Posterior cingulate gyrus (tissue), 11 donors: ENCODE results near the gene HS6ST1.
"Not testable (repeated sequence)": the region's sequence is repeated elsewhere in the genome, so short reads cannot be mapped to it uniquely, and the experiment has no call there.

ENCODE experiments used
- DNase-seq, 10 donors: peaks; one replicate each; pipeline versions ENCODE4 v3.0.0 to v3.0.0-alpha.2; 2020 to 2021; ENCODE audit warnings: mixed read lengths in 3 of 10
- intact Hi-C: fragments of 100-400 bp; cut with DNase I; formaldehyde crosslinking; loops from one replicate; pipeline ENCODE4 v1.15.1; 2023

Gene HS6ST1

DNA sequence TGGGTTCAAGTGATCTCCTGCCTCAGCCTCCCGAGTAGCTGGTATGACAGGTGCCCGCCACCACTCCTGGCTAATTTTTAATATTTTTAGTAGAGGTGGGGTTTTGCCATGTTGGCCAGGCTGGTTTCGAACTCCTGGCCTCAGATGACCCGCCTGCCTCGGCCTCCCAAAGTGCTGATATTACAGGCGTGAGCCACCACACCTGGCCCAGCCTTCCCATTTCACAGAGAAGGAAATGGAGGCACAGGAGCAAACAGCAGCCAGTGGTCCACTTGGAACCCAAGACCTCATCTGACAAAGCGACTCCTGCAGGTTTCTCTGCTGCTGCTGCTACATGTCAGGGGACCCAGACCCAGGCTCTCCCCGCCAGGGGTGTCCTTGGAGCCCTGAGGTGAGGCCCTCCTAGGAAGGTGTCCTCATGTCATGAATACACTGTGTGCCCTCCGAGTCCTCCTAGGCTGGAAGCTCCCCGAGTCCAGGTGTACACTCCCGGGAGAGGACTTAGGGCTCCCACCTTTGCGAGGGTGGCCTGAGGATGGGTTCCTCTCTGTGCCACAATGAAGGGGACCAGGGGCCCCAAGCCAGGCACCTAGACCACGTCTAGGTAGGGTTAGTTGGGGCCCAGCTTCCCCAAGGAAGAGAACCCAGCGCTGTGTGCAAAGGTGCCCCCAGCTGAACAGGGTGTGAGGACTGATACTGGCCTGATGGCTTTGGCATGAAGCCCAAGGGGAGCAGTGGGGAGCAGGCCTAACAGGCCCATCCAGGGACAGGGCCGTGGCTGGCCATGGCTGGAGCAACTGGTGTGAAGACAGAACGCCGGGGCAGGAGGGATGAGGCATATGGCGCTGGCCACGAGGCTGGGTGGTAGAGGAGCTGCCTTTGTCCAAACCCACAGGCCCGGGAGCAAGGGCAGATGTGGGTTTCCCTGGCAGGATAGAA lies 56.1 kb downstream of the HS6ST1 start:
- intact Hi-C loops: no loop called here
- peak in 4 of 10 donors; percentile 7 to 83 (median 64) for DNase-seq

DNA sequence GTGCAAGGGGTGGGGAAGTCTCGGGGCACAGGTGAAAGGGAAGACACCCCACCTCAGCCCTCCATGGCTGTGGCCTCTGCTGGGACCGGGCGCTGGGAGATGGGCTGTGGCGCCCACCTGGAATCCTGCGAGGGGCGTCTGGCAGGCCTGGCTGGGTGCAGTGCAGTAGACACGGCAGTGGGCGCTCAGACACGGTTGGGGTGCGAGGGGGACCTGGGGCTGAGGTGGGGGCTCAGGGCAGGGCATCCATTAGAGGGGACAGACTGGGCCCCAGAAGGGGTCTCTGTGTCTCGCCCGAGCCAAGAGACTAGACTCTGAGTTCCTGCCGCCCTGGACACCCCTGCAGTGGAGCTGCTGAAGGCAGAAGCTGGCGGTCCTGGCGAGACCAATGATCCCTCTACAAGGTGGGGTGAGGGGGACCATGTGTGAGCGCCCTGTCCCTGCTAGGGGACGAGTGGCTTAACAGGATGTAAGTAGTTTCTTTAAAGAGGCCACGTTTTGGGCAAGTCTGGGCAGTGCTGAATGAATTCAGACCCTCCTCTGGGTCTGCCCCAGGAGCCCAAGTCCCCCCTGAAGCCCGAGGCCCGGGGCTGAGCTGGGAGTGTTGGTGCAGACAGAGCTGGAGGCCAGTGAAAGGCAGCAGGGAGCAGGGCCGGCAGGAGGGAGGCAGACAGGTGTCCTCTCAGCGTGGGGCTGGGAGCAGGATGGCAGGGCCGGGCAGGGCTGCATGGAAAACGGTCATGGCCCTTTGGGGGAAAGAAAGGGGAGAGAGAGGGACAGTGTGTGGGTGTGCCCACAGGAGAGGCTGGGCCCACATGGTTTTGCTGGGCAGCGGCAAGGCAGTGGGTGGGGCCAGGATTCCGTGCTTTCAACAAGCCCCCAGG lies 57.2 kb downstream of the HS6ST1 start:
- DNase-seq: peak in 3 of 10 donors; percentile 14 to 78 (median 71)
- intact Hi-C loops: no loop called here

DNA sequence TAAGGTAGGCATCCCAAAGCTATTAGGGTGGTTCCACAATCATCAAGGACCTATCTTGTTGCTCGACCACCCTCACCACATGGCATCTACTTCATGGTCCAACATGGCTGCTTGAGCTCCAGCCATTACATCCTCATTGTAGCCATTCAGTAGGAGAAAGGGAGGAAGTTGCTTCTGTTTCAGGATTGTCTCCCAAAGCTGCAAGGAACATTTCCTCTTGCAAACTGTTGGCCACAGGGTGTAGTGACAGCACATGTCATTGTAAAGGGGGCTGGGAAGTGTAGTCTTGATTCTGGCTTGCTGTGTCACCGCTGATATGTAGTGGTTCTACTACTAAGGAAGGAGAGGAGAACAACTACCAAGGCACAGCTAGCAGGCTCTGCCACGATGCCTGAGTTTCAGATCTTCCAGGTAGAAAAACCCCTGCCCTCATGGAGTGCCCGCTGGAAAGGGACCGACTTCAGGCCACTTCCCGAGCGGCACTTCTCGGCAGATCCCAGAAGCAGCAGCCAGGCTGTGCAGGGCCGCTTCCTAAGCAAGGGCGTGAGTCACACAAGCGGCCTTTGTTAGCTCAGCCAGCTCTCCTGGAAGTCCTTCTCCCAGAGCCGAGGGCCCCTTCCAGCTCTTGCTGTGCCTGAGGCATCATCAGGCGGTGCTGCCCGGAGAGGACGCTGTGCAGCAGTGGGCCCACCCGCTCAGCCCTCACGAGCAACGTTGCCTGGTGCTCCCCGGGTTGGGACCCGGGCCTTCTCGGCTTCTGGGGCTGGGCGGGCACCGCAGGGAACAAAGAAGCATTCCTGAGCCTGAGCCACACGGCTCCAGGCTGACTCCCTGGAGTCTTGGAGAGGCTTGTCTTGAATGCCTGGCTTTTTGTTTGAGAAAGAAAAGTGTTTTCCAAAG lies 58.2 kb downstream of the HS6ST1 start:
- peak; percentile 55 to 95 (median 71) for DNase-seq
- intact Hi-C loops: no loop called here

DNA sequence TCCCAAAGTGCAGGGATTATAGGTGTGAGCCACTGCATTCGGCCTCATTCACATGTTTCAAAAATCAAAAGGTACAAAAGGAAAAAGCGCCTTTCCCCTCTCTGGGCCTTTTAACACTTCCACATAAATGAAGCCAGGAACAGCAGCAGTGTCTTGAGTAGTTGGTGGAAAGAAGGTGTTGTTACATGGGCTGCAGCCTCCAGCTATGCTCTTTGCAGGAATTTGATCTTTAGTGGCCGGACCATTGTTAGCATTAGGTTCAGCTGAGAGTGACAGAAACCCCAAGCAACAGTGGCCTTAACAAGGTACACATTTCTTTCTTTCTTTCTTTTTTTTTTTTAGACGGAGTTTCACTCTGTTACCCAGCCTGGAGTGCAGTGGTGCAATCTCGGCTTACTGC lies 59.1 kb downstream of the HS6ST1 start:
- intact Hi-C loops: no loop called here
- no peak for DNase-seq

DNA sequence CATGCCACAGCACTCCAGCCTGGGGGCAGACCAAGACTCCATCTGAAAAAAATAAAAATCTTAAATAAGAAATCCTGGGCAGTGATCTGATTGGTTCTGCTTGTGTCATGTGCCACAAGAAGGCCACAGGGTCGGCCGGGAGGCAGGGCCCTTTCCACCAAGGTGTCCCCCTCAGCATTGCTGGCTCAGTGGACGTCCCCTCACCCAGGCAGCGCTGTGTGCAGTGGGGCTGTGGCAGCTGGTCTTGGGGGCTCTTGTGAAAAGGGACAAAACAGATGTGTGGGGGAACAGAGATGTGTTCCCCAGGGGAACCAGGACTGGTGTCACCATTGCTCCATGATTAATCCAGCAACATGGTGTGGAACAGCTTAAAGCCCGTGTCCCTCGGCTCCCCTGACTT lies 60.5 kb downstream of the HS6ST1 start:
- peak in 1 of 10 donors; percentile 79 for DNase-seq
- intact Hi-C loops: no loop called here

DNA sequence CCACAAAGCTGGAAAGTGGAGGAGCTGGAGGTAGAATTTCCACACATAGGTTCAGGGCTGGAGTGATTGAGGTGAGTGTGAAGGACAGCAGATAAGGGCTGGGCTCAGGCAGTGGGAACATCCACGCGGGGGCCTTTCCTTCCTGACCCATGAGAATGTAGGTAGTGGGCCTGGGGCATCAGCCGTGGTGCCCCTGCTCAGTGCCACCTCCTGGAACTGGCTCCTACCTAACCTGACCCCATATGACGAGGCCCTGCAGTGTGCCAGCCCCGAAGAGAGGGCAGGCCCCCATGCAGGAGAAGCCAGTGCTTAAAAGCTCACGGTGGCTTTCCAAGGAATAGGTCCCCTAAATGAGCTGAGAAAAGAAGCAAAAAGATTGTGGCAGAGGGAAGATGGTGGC lies 66.2 kb downstream of the HS6ST1 start:
- peak in 1 of 10 donors; percentile 42 for DNase-seq
- intact Hi-C loops: no loop called here

DNA sequence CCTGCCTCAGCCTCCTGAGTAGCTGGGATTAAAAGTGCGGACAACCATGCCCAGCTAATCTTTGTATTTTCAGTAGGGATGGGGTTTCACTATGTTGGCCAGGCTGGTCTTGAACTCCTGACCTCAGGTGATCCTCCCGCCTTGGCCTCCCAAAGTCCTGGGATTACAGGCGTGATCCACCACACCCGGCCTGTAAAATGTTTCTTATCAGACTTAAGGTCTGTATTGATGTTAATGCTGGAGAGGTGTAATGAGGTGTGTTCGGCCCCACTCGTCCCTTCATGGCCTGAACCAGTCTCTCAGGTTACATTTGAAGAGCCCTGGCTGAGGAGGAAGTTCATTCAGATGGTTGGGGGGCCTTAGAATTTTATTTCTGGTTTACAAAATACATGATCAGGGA lies 66.6 kb downstream of the HS6ST1 start:
- intact Hi-C loops, DNase-seq: not testable (repeated sequence)

DNA sequence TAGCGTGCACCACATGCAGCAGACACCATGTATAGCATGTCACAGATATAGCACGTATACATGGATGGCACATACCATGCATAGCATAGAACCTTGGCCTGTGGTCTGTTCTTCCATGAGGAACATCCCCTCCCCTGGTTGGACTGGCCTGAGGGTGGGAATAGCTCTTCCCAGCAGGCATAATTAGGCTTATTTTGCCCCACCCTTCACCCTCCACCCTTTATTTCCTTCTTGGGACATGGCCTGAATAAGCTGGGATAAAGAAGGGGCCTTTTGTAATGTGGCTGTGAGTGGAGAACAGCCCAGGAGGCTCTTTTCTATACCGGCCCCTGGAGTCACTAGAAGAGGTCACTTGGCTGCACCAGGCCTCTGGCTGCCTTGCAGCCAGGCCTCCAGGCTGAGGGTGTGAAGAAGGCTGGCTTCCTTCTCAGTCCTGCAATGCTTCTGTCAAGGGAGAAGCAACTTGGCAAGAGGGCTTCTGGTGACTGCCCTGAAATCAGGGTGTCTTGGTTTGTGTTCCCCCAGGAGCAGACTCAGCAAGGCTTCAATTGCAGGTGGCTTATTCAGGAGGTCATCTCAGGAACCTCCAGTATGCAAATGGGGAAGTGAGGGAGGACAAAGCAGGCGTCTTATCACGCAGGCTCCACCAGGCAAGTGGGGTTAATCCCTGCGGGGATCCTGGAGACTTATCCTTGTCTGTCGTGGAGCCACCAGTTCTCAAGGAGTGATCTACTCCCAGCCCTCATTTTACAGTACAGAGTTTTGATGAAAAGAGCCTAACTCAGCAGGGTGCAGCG lies 68.2 kb downstream of the HS6ST1 start:
- peak in 1 of 10 donors; percentile 70 for DNase-seq
- intact Hi-C loops: no loop called here

DNA sequence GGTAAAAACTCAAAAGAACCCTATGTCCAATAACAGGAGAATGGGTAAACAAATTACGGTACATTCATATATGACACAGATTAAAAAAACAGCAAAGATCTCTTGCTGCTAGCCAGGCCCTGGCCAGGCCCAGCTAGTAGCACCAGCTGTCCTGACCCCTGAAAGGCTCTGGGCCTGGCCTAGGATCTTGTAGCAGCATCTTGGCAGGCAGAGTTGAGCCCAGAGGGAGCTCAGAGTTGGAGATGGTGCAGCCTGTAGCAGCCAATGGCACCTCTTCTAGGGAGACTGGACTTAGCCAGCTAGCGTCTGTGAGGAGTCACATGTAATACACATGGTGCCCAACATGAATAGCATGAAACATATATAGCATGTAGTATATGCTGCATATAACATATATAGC lies 69.1 kb downstream of the HS6ST1 start:
- peak in 1 of 10 donors; percentile 67 for DNase-seq
- intact Hi-C loops: no loop called here

DNA sequence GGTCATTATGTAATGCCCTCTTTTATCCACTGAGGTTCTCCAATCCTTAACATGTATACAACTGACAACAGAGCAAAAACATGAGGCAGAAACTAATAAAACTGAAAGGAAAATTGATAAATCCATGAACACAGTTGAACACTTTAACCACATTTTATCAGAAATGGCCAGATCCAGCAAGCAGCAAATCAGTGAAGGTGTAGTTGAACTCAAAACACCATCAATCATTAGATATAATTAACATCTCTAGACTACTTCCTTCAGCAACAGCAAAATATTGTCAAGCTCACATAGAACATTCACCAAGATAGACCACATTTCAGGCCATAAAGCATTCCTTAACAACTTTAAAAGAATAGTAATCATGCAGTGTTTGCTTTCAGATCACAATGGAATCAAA lies 72.9 kb downstream of the HS6ST1 start:
- DNase-seq: no peak
- intact Hi-C loops: no loop called here

DNA sequence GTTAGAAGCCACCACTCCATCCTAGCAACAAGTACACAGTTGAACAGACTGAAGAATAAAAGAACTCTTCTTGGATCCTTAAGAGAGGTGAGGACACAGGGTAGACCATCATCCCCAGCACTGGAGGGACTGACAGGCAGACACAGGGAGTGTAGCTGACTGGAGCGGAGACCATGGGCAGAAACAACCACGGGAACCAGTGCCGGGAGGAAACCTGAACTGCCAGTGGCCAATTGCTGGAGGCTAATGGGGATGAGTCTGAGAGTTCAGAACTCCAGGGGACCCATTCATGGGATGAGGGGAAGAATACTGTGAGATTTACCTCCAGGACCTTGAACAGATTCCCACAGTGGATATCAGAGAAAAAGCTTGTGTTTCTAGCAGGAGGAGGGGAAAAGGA lies 76.8 kb downstream of the HS6ST1 start:
- intact Hi-C loops: no loop called here
- DNase-seq: no peak

DNA sequence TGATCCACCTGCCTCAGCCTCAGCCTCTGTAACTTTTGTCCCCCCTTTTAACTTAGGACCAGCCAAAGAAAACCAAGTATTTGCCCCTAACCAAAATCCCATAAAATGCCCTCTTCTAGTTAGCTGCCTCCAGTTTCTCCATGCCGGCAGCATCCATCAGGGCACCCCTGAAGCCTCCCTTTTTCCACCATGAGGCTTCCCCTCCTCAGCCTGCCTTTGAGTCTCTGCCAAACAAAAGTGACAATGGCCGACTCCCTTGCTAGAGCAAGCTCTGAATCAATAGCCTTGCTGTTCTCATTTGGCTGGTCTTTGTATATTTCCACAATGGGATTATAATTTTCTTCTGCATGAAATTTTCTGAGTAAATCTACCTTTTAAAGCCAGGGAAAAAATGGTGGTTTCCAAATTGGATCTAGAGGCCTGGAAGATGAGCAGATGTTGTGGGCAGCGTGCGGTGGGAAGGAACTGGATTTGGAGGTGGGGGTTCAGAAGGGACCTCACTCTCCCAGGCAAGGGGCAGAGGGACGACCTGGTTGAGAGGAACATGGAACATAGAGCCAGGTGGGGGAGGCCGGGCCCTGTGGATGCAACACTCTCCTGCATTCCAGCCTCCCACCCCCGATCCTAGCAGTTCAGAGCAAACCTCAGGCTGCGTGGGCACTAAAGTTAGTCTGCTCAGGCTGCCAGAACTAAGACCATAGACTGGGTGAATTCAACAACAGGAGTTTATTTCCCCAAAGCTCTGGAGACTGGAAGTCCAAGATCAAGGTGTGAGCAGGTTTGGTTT lies 80.6 kb downstream of the HS6ST1 start:
- DNase-seq: peak in 7 of 10 donors; percentile 46 to 90 (median 62)
- intact Hi-C loops: no loop called here

DNA sequence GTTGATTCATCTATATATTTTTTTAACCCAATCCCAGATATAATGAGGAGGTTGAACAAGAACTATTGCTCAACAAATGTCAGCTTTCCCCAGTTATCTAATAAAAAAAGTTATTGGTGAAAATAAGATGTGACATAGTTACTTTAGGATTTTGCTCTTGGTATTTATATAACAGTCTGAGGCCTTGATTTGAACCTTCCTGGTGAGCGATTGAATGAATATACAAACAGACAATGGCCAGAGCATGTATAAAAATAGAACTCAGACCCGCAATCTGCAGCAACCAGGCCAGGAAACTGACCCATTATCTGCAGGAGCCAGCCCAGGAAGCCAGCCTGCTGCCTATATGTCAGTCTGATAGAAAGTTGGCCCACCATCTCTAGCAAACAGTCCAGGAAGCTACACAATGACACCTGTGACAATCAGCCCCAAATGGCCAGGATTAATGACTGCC lies 81.6 kb downstream of the HS6ST1 start:
- intact Hi-C loops: no loop called here
- no peak for DNase-seq

DNA sequence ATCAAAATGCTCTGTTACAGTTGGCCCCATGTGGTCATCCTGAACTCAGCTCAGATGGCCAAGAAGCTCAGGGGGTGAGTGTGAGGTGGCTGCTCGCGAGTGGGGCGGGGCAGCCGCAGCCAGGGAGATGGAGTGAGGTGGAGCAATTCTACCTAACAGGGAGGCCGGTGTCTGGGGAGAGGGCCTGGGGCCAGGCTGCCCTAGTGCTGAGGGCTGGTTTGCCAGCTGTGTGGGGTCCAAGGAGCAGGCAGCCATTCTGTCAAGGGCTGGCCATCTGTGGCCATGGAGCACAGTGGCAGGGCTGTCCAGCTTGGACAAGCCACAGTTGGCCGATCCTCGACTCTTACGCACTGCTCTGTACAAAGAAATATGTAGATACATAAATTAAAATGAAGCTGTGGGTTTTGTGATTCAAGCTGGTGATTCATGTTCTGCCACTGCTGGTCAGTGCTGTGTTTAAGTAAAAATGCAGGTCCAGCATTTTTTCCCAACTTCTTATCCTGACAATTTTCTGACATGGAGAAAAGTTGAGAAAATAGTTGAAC lies 82.1 kb downstream of the HS6ST1 start:
- intact Hi-C loops: no loop called here
- DNase-seq: peak in 1 of 10 donors; percentile 28

DNA sequence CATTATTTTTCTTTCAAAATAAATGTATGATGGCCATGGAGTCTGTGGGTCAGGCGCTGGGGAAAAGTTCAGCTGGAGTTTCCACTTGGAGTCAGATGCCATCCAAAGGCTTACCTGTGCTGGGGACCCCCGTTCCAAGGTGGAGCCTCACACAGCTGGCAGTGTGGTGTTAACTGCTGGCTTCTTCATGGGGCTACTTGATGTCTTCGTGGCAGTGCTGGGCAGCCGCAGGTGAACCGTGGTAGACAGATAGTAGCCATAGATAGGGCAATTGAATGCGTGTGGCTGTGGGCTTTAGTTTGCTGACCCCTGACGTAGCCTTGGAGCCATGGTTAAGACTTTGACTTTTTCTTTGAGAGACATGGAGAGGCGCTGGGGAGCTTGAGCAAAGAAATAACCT lies 83.1 kb downstream of the HS6ST1 start:
- intact Hi-C loops: no loop called here
- no peak for DNase-seq

DNA sequence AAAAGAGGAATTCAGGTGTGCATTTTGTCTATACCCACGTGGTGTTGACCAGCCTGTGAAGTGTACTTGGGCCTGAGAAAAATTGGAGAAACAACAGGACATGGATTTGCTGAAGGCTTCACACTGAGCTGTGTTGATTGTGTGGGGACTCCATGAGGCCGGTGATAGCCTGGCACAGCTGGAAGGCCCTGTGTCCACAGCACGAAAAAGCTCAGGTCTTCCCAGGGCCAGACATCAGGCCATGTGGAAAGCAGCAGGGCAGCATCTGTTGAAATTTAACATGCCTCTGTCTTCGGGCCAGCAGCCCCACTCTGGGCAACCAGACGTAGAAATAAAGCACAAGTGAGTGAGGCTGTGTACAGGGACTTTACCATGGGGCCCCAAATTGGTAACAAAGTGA lies 84.1 kb downstream of the HS6ST1 start:
- DNase-seq: no peak
- intact Hi-C loops: loop anchor here (5.0 kb wide), 1 partner anchor 88 kb away; no protein-coding TSS in a partner anchor

DNA sequence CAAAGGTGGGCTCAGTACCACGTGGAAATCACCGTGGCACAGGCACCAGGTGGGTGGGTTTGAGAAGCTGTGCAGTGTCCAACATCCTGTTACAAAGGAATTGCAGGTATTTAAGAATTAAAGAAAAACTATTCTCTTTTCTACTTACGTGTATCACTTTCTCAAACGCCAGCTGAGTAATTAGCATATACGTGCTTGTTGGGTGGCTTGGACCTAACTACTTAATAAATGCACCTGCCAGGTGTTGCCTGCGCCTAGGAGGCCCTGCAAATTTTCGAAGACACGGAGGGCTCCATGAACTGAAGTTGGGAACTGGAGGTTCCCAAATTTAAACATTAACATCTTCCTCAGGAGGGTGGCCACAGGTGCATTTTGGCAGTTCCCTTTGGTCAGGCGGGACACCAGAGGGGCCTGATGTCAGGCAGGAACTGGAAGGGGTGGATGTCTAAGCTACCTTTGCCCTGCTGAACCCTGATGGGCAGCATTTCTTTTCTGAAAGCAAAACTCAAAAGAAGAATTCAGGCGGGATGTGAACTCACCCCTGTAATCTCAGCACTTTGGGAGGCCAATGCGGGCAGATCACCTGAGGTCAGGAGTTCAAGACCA lies 84.8 kb downstream of the HS6ST1 start:
- intact Hi-C loops: loop anchor here (2.0 to 5.0 kb wide), 2 partner anchors 55 to 88 kb away; no protein-coding TSS in a partner anchor
- DNase-seq: no peak
